Measurements from ENCODE around the gene AMPD3.

AMPD3 gene

GRCh38 chr11:10500757-10501684, 46.0 kb downstream of the AMPD3 start:
- TF ChIP-seq CTCF (IDR thresholded peaks at IDR 0.05; ENCODE audit: low read depth, low read length) = no peak
- no peak for DNase-seq (ENCODE audit: extremely low read depth, low read depth)

- TF ChIP-seq CTCF (IDR thresholded peaks at IDR 0.05; ENCODE audit: low read depth, low read length) = no peak
Observed at GRCh38 chr11:10502065-10502680, 47.1 kb downstream of the AMPD3 start.

GRCh38 chr11:10502770-10503169, 47.7 kb downstream of the AMPD3 start:
- DNase-seq (ENCODE audit: extremely low read depth, low read depth) = no peak

More at GRCh38 chr11:10502065-10502680, 47.1 kb downstream of the AMPD3 start:
- DNase-seq (ENCODE audit: extremely low read depth, low read depth) = no peak

GRCh38 chr11:10503221-10503620, 48.2 kb downstream of the AMPD3 start:
- DNase-seq (ENCODE audit: extremely low read depth, low read depth) = no peak
- TF ChIP-seq CTCF (IDR thresholded peaks at IDR 0.05; ENCODE audit: low read depth, low read length) = no peak

More at GRCh38 chr11:10502770-10503169, 47.7 kb downstream of the AMPD3 start:
- no peak for TF ChIP-seq CTCF (IDR thresholded peaks at IDR 0.05; ENCODE audit: low read depth, low read length)

GRCh38 chr11:10503777-10504480, 48.9 kb downstream of the AMPD3 start:
- no peak for TF ChIP-seq CTCF (IDR thresholded peaks at IDR 0.05; ENCODE audit: low read depth, low read length)

GRCh38 chr11:10504490-10504889, 49.4 kb downstream of the AMPD3 start:
- no peak for TF ChIP-seq CTCF (IDR thresholded peaks at IDR 0.05; ENCODE audit: low read depth, low read length)
- no peak for DNase-seq (ENCODE audit: extremely low read depth, low read depth)

More at GRCh38 chr11:10503777-10504480, 48.9 kb downstream of the AMPD3 start:
- DNase-seq (ENCODE audit: extremely low read depth, low read depth) = no peak
